Measurements from ENCODE around the gene DNAH2. TPM values are rescaled to one million over a fixed set of nuclear protein-coding genes. Genes with fewer than 3 reads are reported as not detected.

Gene DNAH2
- total RNA-seq, 1 experiment from 2014 or later = 0.15 TPM

GRCh38 chr17:7729816-7730215, 12.3 kb downstream of the DNAH2 start:
- Histone ChIP-seq H3K27ac (ENCODE audit: insufficient read length, low read depth, low read length) (no peak overlapping the region), H3K79me2 (ENCODE audit: insufficient read depth, low read length) (no peaks in the 10 kb centered on the region), H3T11ph (ENCODE audit: low read length) (no peak overlapping the region), H4K5ac (ENCODE audit: insufficient read length, low read depth, low read length) (no peak overlapping the region), H3K9ac (ENCODE audit: extremely low read depth, insufficient read length, low read length) (no peak overlapping the region), H3K23ac (ENCODE audit: insufficient read length, low read depth, low read length) (no peak overlapping the region), H2BK120ac (ENCODE audit: low read depth, low read length, poor library complexity, severe bottlenecking) (no peak overlapping the region), H2BK12ac (ENCODE audit: insufficient read length, low read depth, low read length) (no peak overlapping the region), H3K4ac (ENCODE audit: low read depth, low read length) (no peak overlapping the region), H2AK5ac (ENCODE audit: insufficient read length, low read length) (no peak overlapping the region), H3K56ac (ENCODE audit: insufficient read length, low read depth, low read length) (no peak overlapping the region), H3K14ac (ENCODE audit: insufficient read depth, low read length) (no peak overlapping the region), H3K4me2 (ENCODE audit: insufficient read depth, insufficient read length, low read length) (no peak overlapping the region), H2BK20ac (ENCODE audit: low read depth, low read length, poor library complexity, severe bottlenecking) (no peak overlapping the region), H4K91ac (ENCODE audit: insufficient read length, low read depth, low read length) (no peak overlapping the region), H4K20me1 (ENCODE audit: control insufficient read depth, insufficient read depth, insufficient read length) (no peaks in the 10 kb centered on the region), H3K9me3 (ENCODE audit: control insufficient read depth, low read depth, low read length) (no peaks in the 10 kb centered on the region), H3K79me1 (ENCODE audit: insufficient read depth, low read depth, low read length, poor library complexity, severe bottlenecking) (no peaks in the 10 kb centered on the region), H2AFZ (ENCODE audit: low read length) (no peak overlapping the region), H3K27me3 (ENCODE audit: insufficient read depth, low read length) (no peaks in the 10 kb centered on the region), H3K18ac (ENCODE audit: insufficient read length, low read depth, low read length) (no peak overlapping the region), H3K4me1 (ENCODE audit: insufficient read depth, low read length) (no peaks in the 10 kb centered on the region), H2BK15ac (ENCODE audit: low read depth, low read length) (no peak overlapping the region), H4K8ac (replicated peaks; ENCODE audit: insufficient read length, low read depth, low read length) (no peak overlapping the region), H2BK5ac (ENCODE audit: insufficient read length, low read length) (no peak overlapping the region), H3K23me2 (ENCODE audit: insufficient read length, low read depth, low read length, poor library complexity, severe bottlenecking) (no peaks in the 10 kb centered on the region)
- DNase-seq = no peak
- Mint-ChIP-seq H3K36me3 (ENCODE audit: insufficient read depth in 1 of 3, low read depth in 3 of 3) (no peaks in the 10 kb centered on the region), H3K27ac (no peak overlapping the region; a peak in 1 of 7 replicates), H3K9me3 (no peaks in the 10 kb centered on the region), H3K4me3 (no peak overlapping the region), H3K4me1 (no peaks in the 10 kb centered on the region), H3K27me3 (ENCODE audit: low read depth) (peaks cover 20% of the 10 kb centered on the region)
- WGBS (ENCODE audit: extremely low coverage, insufficient read length, low lambda C conversion rate) = no CpG with 5 or more reads among the region's 1 CpG
- TF ChIP-seq CTCF (conservative IDR thresholded peaks at IDR 0.05) = no peak
